GM12874 (cell line): ENCODE measurements around the gene VSTM2L.

Experiments used
- TF ChIP-seq, protein P1 (sequence below): IDR thresholded peaks from 2 replicates; pipeline ENCODE4 v1.5.1; 2011; ENCODE audit warnings: low read depth, mild to moderate bottlenecking, control low read depth, low read length, moderate library complexity; ENCODE audit not compliant: insufficient read depth

The VSTM2L gene

DNA sequence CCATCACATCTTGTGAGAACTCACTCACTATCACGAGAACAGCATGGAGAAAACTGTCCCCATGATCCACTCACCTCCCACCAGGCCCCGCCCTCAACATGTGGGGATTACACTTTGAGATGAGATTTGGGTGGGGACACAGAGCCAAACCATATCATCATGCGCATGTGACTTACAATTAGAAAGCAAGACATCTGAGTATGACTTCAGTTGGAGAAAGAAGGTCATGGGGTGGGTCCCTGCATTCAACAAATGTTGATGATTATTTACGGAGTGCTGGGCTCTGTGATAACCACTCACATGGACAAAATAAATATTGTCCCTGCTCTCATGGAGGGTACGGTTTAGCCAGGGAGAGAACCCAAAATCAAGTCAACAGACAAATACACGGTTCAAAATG lies 37.9 kb downstream of the VSTM2L start:
- TF ChIP-seq, protein P1, sequence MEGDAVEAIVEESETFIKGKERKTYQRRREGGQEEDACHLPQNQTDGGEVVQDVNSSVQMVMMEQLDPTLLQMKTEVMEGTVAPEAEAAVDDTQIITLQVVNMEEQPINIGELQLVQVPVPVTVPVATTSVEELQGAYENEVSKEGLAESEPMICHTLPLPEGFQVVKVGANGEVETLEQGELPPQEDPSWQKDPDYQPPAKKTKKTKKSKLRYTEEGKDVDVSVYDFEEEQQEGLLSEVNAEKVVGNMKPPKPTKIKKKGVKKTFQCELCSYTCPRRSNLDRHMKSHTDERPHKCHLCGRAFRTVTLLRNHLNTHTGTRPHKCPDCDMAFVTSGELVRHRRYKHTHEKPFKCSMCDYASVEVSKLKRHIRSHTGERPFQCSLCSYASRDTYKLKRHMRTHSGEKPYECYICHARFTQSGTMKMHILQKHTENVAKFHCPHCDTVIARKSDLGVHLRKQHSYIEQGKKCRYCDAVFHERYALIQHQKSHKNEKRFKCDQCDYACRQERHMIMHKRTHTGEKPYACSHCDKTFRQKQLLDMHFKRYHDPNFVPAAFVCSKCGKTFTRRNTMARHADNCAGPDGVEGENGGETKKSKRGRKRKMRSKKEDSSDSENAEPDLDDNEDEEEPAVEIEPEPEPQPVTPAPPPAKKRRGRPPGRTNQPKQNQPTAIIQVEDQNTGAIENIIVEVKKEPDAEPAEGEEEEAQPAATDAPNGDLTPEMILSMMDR = no peak

DNA sequence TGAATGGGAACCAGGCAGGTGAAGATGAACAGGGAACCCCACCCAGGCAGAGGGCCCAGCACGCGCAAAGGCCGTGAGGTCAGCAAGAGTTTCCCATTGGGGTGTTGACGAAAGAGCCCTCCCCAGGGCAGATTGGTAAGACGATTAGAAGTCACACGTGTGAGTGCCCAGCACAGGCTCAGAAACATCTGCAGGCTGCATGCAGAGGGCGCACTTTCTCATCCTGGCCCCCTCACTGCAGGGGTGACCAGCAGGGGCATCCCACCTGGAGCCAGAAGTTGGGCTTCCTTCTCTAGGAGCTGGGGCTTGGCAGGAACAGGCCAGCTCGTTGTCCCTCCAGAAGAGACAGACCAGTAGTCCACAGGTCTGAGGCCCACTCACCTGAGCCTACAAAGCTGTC lies 38.4 kb downstream of the VSTM2L start:
- TF ChIP-seq, protein P1 = peak; percentile 41

DNA sequence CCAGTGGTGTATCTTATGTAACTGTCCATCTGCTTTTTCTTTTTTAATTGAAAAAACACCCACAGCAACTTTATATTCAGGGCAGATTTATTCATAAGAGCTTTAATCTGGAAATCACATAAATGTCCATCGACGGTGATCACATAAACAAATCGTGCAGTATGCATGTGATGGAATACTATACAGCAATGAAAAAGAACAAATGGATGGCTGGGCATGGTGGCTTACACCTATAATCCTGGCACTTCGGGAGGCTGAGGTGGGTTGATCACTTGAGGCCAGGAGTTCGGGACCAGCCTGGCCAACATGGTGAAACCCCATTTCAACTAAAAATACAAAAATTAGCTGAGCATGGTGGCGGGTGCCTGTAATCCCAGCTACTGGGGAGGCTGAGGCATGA lies 39.1 kb downstream of the VSTM2L start:
- TF ChIP-seq, protein P1 = no peak

DNA sequence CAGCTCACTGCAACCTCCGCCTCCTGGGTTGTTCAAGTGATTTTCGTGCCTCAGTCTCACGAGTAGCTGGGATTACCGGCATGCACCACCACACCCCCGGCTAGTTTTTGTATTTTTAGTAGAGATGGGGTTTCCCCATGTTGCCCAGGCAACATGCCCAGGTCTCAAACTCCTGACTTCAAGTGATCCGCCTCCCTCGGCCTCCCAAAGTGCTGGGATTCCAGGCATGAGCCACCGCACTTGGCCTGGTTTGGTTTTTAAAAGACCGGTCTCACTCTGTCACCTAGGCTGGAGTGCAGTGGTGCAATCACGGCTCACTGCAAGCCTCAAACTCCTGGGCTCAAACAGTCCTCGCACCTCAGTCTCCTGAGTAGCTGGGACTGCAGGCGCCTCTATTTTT lies 40.1 kb downstream of the VSTM2L start:
- TF ChIP-seq, protein P1 = no peak

DNA sequence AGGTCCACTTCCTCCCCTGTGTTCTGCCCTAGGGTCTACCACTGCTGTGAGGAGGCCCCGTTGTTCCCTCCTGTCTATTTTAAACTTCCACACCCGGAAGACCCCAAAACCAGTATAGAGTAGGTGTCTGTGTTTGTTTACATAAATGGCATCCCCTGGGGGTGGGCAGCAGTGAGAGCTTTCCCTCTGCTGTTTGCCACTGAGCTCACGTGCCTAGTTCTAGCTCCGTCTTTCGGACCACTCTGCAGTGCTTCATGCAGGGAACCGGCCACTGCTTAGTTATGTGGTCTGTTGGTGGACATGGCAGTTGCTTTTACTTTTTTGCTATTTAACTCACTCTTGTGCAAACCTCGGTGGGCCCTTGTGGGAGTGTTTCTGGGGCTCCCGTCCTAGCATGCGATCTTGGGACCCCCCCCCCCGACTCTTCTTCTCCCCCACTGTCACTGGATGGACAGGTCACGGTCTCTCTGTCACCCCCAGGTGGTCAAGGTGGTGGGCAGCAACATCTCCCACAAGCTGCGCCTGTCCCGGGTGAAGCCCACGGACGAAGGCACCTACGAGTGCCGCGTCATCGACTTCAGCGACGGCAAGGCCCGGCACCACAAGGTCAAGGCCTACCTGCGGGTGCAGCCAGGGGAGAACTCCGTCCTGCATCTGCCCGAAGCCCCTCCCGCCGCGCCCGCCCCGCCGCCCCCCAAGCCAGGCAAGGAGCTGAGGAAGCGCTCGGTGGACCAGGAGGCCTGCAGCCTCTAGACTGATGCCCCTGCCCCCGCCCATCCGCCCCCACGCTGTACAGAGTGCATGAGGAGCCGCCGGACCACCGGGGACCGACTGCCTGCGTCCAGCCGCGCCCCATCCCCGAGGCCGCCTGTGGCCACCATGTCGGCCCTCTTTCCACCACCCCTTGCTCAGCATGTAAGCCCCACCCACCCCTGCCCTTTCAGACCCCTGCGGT lies 40.9 kb downstream of the VSTM2L start:
- TF ChIP-seq, protein P1 = no peak

DNA sequence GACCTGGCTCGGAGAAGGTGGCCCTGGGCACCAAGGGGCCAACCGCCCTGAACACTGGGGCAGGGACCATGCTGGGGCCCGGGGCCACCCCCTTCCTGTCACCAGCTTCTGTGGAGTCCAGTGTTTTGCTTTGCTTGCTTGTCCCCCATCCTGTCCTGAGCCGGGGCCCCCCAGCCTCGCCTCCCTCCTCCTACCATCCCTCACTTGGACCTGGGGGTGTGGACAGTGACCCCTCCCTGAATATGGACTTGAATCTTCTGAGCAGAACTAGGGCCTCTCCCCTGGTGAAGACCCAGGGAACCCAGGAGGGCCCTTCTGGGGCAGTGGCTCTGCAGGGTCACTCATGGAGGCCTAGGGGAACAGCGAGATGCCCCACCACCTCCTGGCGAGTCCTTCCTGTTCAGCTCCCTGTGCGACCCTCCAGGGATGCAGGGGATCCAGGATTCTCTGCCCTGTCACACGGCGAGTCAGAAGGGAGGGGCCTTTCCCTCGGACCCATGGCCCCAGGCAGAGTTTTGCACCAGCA lies 41.6 kb downstream of the VSTM2L start:
- TF ChIP-seq, protein P1 = no peak

DNA sequence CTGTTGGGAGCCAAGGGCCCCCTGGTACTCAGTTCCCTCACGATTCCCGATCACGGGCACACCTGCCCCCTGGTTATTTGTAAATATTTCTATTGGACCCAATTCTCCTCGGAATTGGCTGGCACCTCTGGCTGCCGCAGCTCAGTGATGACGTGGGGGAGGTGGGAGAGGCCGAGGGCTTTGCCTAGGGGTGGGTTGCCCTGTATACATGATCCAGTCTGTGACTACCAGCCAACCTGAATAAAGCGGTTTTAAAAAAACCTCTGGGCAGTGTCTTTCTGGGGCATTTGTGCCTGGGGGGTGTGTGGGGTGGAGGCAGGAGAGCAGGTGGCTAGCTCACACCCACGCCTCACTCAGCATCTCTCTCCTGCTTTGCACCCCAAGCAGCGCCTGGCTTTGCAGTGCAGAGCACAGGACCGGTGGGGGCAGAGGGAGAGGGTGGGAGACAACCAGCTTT lies 42.2 kb downstream of the VSTM2L start:
- TF ChIP-seq, protein P1 = no peak
